ENCODE results near the gene SERTAD1. TPM values are rescaled to one million over a fixed set of nuclear protein-coding genes. Genes with fewer than 3 reads are reported as not detected.
A peak's percentile ranks its signal among the peaks of the same experiment; 100 is the strongest.

Gene SERTAD1
- total and polyA plus RNA-seq, 2 of the 4 experiments (the other 2 are of a cell fraction), result 21.1 to 27.4 TPM

DNA sequence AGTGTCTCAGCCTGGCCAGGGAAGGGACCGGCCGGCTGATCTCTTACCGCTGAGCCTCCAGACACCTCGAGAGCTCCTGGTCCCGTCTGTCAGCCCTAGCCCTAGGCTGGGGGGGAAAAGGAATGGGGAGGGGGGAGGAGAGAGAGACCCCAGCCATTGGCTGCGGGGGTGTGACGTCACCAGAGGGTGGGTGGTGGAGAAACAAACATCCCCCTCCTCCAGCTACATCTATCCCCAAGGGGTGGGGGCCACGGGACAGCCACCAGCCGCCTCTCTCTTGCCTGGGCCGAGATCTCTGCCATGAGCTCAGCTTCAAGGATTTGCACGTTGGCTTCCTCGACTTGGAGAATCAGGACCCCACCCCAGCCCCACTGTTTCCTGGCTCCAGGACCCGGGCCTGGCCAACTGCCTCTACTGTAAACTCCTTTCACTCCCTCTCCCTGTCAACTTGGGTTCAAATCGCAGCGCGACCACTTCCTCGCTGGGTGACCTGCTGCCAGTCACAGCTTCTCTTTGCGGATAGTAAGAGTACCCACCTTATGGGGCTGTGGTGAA is 12.4 kb downstream of the SERTAD1 start, which contains the start of gene PRX:
Gene PRX, minus strand, starts transcription at position 88 of the 555 bp plus-strand sequence. CDS start 5,446 bp downstream, outside the sequence.
- 50% methylated on average over 3 of the region's 18 CpGs; no CpG with 5 or more reads in 1 of the 2 experiments for WGBS, 2 experiments (ENCODE audit: extremely low coverage in 2 of 2, insufficient read length in 1 of 2)
- dilution Hi-C loops (cut with HindIII; ENCODE audit: low sequenced_read_pairs, unreplicated experiment), result no loop called here
- Histone ChIP-seq H3K23ac (ENCODE audit: low read depth, low read length) (no peak within 1 kb of the TSS), H3K56ac (ENCODE audit: extremely low read depth, insufficient read depth, low read length) (no peak within 1 kb of the TSS), H2BK20ac (ENCODE audit: low read depth, low read length) (no peak within 1 kb of the TSS), H4K91ac (ENCODE audit: insufficient read depth, low read depth, low read length) (no peak within 1 kb of the TSS), H3K18ac (ENCODE audit: low read depth, low read length) (no peak within 1 kb of the TSS), H3K4me3 (ENCODE audit: insufficient read depth, low read depth, low read length) (no peak within 1 kb of the TSS), H3K79me1 (ENCODE audit: low read depth in 1 of 2, low read length in 2 of 2) (no peaks in the 10 kb centered on the region), H3K27ac (ENCODE audit: insufficient read depth, low read length) (no peak within 1 kb of the TSS), H2AK9ac (replicated peaks; ENCODE audit: low read depth, low read length, poor library complexity) (no peak within 1 kb of the TSS), H3K27me3 (ENCODE audit: control insufficient read depth, insufficient read depth, low read length) (no peaks in the 10 kb centered on the region), H3K14ac (replicated peaks; ENCODE audit: low read depth, low read length) (no peak within 1 kb of the TSS), H2AFZ (replicated peaks; ENCODE audit: low read length, poor library complexity) (peak within 1 kb of the TSS; percentile 6), H2AK5ac (ENCODE audit: low read depth, low read length) (0 out of 2 replicates have a peak within 1 kb of the TSS, but pooled peaks have one; percentile 6), H4K20me1 (ENCODE audit: insufficient read depth, low read length) (no peaks in the 10 kb centered on the region), H3K36me3 (ENCODE audit: control insufficient read depth, insufficient read depth, low read length) (no peaks in the 10 kb centered on the region), H3K4ac (ENCODE audit: low read depth, low read length) (no peak within 1 kb of the TSS), H2BK15ac (ENCODE audit: low read depth, low read length) (no peak within 1 kb of the TSS), H3K9ac (ENCODE audit: low read depth, low read length) (no peak within 1 kb of the TSS), H2BK5ac (ENCODE audit: low read depth, low read length, poor library complexity, severe bottlenecking) (no peak within 1 kb of the TSS), H3K4me1 (ENCODE audit: control insufficient read depth, insufficient read depth, low read length) (peaks cover 7% of the 10 kb centered on the region), H2BK120ac (ENCODE audit: low read depth, low read length) (no peak within 1 kb of the TSS), H3K4me2 (ENCODE audit: low read depth, low read length) (no peak within 1 kb of the TSS), H3K9me1 (ENCODE audit: insufficient read depth, low read length) (peaks cover 9% of the 10 kb centered on the region), H4K8ac (ENCODE audit: low read depth in 2 of 2, low read length in 2 of 2) (no peak within 1 kb of the TSS), H3K9me3 (ENCODE audit: control insufficient read depth, insufficient read depth, low read length) (no peaks in the 10 kb centered on the region), H4K5ac (ENCODE audit: low read depth, low read length) (no peak within 1 kb of the TSS)
- DNase-seq, result no peak
- ATAC-seq (ENCODE audit: low read depth), result no peak
- TF ChIP-seq MAZ (IDR thresholded peaks at IDR 0.05; ENCODE audit: borderline replicate concordance, low read depth, low read length), result no peak
- no peak for TF ChIP-seq SMC3 (IDR thresholded peaks at IDR 0.05; ENCODE audit: low read depth, low read length)
- TF ChIP-seq, protein P1, sequence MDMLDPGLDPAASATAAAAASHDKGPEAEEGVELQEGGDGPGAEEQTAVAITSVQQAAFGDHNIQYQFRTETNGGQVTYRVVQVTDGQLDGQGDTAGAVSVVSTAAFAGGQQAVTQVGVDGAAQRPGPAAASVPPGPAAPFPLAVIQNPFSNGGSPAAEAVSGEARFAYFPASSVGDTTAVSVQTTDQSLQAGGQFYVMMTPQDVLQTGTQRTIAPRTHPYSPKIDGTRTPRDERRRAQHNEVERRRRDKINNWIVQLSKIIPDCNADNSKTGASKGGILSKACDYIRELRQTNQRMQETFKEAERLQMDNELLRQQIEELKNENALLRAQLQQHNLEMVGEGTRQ (IDR thresholded peaks at IDR 0.05; ENCODE audit: low read depth, low read length), result no peak
- no peak for TF ChIP-seq POLR2A (IDR thresholded peaks at IDR 0.05; ENCODE audit: low read depth, low read length)
- TF ChIP-seq MXI1 (IDR thresholded peaks at IDR 0.05; ENCODE audit: borderline replicate concordance, low read depth, low read length), result no peak
- no peak for TF ChIP-seq RAD21 (IDR thresholded peaks at IDR 0.05; ENCODE audit: low read length)
- TF ChIP-seq CHD1 (IDR thresholded peaks at IDR 0.05; ENCODE audit: low read depth, low read length), result no peak
- TF ChIP-seq, protein P2, sequence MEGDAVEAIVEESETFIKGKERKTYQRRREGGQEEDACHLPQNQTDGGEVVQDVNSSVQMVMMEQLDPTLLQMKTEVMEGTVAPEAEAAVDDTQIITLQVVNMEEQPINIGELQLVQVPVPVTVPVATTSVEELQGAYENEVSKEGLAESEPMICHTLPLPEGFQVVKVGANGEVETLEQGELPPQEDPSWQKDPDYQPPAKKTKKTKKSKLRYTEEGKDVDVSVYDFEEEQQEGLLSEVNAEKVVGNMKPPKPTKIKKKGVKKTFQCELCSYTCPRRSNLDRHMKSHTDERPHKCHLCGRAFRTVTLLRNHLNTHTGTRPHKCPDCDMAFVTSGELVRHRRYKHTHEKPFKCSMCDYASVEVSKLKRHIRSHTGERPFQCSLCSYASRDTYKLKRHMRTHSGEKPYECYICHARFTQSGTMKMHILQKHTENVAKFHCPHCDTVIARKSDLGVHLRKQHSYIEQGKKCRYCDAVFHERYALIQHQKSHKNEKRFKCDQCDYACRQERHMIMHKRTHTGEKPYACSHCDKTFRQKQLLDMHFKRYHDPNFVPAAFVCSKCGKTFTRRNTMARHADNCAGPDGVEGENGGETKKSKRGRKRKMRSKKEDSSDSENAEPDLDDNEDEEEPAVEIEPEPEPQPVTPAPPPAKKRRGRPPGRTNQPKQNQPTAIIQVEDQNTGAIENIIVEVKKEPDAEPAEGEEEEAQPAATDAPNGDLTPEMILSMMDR (conservative IDR thresholded peaks at IDR 0.05; ENCODE audit: low read depth, low read length), result no peak
- no peak for TF ChIP-seq BHLHE40 (IDR thresholded peaks at IDR 0.05; ENCODE audit: low read depth, low read length)
- TF ChIP-seq MAFK (IDR thresholded peaks at IDR 0.05; ENCODE audit: low read depth, low read length), result no peak
- no peak for TF ChIP-seq RFX5 (IDR thresholded peaks at IDR 0.05; ENCODE audit: low read depth, low read length)
- TF ChIP-seq, protein P3, sequence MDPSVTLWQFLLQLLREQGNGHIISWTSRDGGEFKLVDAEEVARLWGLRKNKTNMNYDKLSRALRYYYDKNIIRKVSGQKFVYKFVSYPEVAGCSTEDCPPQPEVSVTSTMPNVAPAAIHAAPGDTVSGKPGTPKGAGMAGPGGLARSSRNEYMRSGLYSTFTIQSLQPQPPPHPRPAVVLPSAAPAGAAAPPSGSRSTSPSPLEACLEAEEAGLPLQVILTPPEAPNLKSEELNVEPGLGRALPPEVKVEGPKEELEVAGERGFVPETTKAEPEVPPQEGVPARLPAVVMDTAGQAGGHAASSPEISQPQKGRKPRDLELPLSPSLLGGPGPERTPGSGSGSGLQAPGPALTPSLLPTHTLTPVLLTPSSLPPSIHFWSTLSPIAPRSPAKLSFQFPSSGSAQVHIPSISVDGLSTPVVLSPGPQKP (IDR thresholded peaks at IDR 0.05; ENCODE audit: borderline replicate concordance, low read depth, low read length), result no peak
- TF ChIP-seq CEBPB (IDR thresholded peaks at IDR 0.05; ENCODE audit: low read depth, low read length), result no peak
- no peak for TF ChIP-seq FOS (IDR thresholded peaks at IDR 0.05; ENCODE audit: low read depth, low read length)
- TF ChIP-seq NFE2L2 (IDR thresholded peaks at IDR 0.05; ENCODE audit: low read depth, low read length), result no peak
- TF ChIP-seq RCOR1 (IDR thresholded peaks at IDR 0.05; ENCODE audit: insufficient replicate concordance, low read length), result no peak
- CTCF ChIA-PET, result interaction anchor here (1.2 kb wide), 1 partner anchor 7 kb away, joined by 4 read pairs; no protein-coding TSS in a partner anchor
- POLR2A ChIA-PET (ENCODE audit: unreplicated experiment), result no interaction called here
- no TSS peak for BruUV-seq (replicated peaks)
- intact Hi-C loops (cut with micrococcal nuclease), result no loop called here
- in situ Hi-C loops (cut with MboI; ENCODE audit: low sequenced_read_pairs), result no loop called here

All from IMR-90 (cell line).